Transverse colon (tissue), 4 donors: ENCODE measurements around the gene ITGA1. TPM values are rescaled to one million over a fixed set of nuclear protein-coding genes. Genes with fewer than 3 reads are reported as not detected.
A peak's percentile ranks its signal among the peaks of the same experiment; 100 is the strongest.

Source experiments
- DNase-seq: peaks from one replicate; pipeline ENCODE4 v3.0.0-alpha.2; 2019
- H3K27ac ChIP-seq, 4 donors: fragments of 200-600 bp; sonication (generic); 2 replicates each; pipeline ENCODE4 v1.5.1; 2016 to 2018; ENCODE audit warnings: inconsistent platforms in 4 of 4
- H3K27me3 ChIP-seq: fragments of 200-600 bp; sonication (generic); 2 replicates; pipeline ENCODE4 v1.5.1; 2017; ENCODE audit warnings: inconsistent platforms
- H3K36me3 ChIP-seq, 4 donors: fragments of 200-600 bp; sonication (generic); 2 replicates each; pipeline ENCODE4 v1.5.1; 2017 to 2019; ENCODE audit warnings: inconsistent platforms in 4 of 4
- H3K4me1 ChIP-seq, 4 donors: fragments of 200-600 bp; sonication (generic); 2 replicates each; pipeline ENCODE4 v1.5.1; 2017 to 2020; ENCODE audit warnings: inconsistent platforms in 4 of 4
- H3K4me3 ChIP-seq, 4 donors: fragments of 200-600 bp; sonication (generic); 1 replicate in 1 of 4; 2 replicates in 3 of 4; pipeline versions ENCODE4 v1.5.1 to v1.6.1; 2017 to 2019; ENCODE audit warnings: inconsistent platforms in 4 of 4
- H3K9me3 ChIP-seq, 2 donors: fragments of 200-600 bp; sonication (generic); 2 replicates each; pipeline ENCODE4 v1.5.1; 2017 to 2019; ENCODE audit warnings: inconsistent platforms in 2 of 2
- CTCF ChIP-seq, 5 experiments: fragments of 200-600 bp in 3 of 5; fragments of 450-650 bp in 2 of 5; sonication (generic) in 3 of 5; IDR thresholded peaks; 1 replicate in 2 of 5; 2 replicates in 3 of 5; pipeline ENCODE4 v1.5.1; 2016 to 2017; ENCODE audit warnings: antibody characterized with exemption in 5 of 5, inconsistent platforms in 3 of 5, mild to moderate bottlenecking in 2 of 5, moderate library complexity in 1 of 5
- EP300 ChIP-seq: sonication (generic); formaldehyde crosslinking; IDR thresholded peaks from one replicate; pipeline ENCODE4 v1.6.1; 2017; ENCODE audit warnings: antibody characterized with exemption, low read depth
- POLR2A ChIP-seq: fragments of 450-650 bp; IDR thresholded peaks from one replicate; pipeline ENCODE4 v1.6.1; 2016; ENCODE audit warnings: antibody characterized with exemption, mild to moderate bottlenecking, moderate library complexity
- POLR2AphosphoS5 ChIP-seq, 3 donors: sonication (generic); formaldehyde crosslinking; IDR thresholded peaks; one replicate each; pipeline ENCODE4 v1.6.1; 2016; ENCODE audit warnings: antibody characterized with exemption in 3 of 3
- WGBS, 2 donors: methylation state at CpG; one replicate each; pipeline ENCODE4 v1.1.5; 2018; ENCODE audit warnings: low coverage in 1 of 2; 5-methylcytosine and 5-hydroxymethylcytosine counted together
- in situ Hi-C, 4 donors: fragments of 200-750 bp; cut with MboI; loops; one replicate each; pipeline versions ENCODE4 v1.15.0 to v1.15.1; 2017; ENCODE audit warnings: low sequenced_read_pairs in 3 of 4, low pct_ligation_motif_present in 1 of 4, low pct_unique_long_range_greater_than_20kb in 1 of 4
- intact Hi-C: fragments of 100-400 bp; cut with DNase I; formaldehyde crosslinking; loops from one replicate; pipeline ENCODE4 v1.15.1; 2023; ENCODE audit warnings: low total_unique reads
- total RNA-seq, 4 donors: library from RNA; depleted of rRNA; stranded (reverse); fragments of >200 nt; gene quantifications; one replicate each; pipeline ENCODE4 v1.1.0, GENCODE V29; 2016

ITGA1 gene
- 10 to 100 TPM; 42.6 to 83.2 (median 48.0) TPM for total RNA-seq

DNA sequence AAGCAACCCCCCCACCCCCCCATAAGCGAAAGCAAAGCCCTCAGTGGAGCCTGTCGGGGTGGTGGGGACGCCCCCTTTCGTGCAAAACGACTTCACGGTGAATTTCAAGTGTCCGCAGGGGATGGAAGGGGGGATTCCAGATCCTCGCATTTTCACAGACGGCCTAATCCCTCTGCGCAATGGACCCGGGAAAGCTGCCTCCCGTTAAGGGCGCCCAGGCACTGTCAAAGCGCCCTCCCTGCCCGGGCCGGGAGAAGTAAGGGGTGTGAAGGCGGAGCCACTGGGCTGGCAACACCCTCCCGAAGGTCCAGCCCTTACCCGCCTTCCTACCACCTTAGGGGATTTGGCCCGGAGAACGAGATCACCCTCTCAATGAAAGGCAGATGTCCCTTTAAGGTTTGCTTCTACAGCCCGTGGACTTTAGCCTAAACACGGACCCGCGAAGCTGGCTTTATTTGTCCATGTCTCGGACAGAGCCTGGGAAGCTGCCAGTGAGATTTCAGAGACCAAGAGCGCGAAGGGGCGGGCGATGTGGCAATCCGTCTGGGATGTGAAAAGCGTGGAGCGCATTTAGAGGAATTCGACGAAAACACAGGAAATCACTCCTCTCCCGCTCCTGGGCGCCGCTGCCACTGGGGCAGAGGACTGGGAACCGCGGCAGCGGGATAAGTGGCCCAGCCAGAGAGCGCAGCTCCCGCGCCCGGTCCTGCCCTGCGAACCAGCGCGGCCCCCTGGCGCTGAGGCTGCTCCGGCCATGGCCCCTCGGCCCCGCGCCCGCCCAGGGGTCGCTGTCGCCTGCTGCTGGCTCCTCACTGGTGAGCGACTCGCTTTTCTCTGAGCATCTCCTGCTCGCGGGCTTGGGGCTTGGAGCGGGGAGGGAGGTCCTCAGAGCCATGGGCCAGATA is at the start of gene ITGA1, which contains the start of gene PELO:
Gene ITGA1 (plus strand): TSS at position 317 of the 905 bp plus-strand sequence. CDS start 438 bp downstream, at position 755.
Gene PELO (plus strand): TSS at position 317 of the 905 bp plus-strand sequence. CDS start 12,479 bp downstream, outside the sequence.
- Histone ChIP-seq H3K36me3 (no peaks in the 10 kb centered on the region), H3K27me3 (no peaks in the 10 kb centered on the region), H3K4me1 (peaks cover 0 to 34% (median 14%) of the 10 kb centered on the region in 4 donors), H3K4me3 (peak within 1 kb of the TSS; percentile 55 to 77 (median 70)), H3K9me3 (no peaks in the 10 kb centered on the region), H3K27ac (peak within 1 kb of the TSS; percentile 91 to 98 (median 95))
- TF ChIP-seq EP300: no peak
- peak; percentile 19 to 35 (median 21) for TF ChIP-seq CTCF (IDR thresholded peaks at IDR 0.05)
- TF ChIP-seq POLR2AphosphoS5 (IDR thresholded peaks at IDR 0.05): peak; percentile 54 to 63 (median 59)
- TF ChIP-seq POLR2A: peak; percentile 72
- WGBS, 2 donors: 1% methylated on average over 50 of the region's 61 CpGs; no CpG with 5 or more reads in 1 of the 2 donors
- intact Hi-C loops: loop anchor here (5.0 kb wide), 1 partner anchor 129 kb away; no protein-coding TSS in a partner anchor
- in situ Hi-C loops: loop anchor here (10.0 to 25.0 kb wide), 3 partner anchors 124 to 299 kb away; no protein-coding TSS in a partner anchor
- peak; percentile 78 for DNase-seq

GRCh38 chr5:52738095-52738506 is 49.6 kb upstream of the ITGA1 start:
- H3K4me1 ChIP-seq: peaks cover 0 to 1% (median 0%) of the 10 kb centered on the region in 4 donors
- no peak for DNase-seq
- TF ChIP-seq EP300 (no peak), POLR2A (no peak), POLR2AphosphoS5 (IDR thresholded peaks at IDR 0.05) (no peak), CTCF (IDR thresholded peaks at IDR 0.05) (no peak)
- H3K4me3 ChIP-seq: no peak overlapping the region
- H3K9me3 ChIP-seq: no peaks in the 10 kb centered on the region
- H3K36me3 ChIP-seq: no peaks in the 10 kb centered on the region
- intact Hi-C loops: no loop called here
- in situ Hi-C loops: no loop called here
- H3K27me3 ChIP-seq: no peaks in the 10 kb centered on the region
- no peak overlapping the region for H3K27ac ChIP-seq

GRCh38 chr5:52740007-52740406 is 47.7 kb upstream of the ITGA1 start:
- H3K27me3 ChIP-seq: no peaks in the 10 kb centered on the region
- no peak overlapping the region for H3K27ac ChIP-seq
- peaks cover 0 to 14% (median 0%) of the 10 kb centered on the region in 4 donors for H3K4me1 ChIP-seq
- 59 to 72% methylated on average over 2 of the region's 2 CpGs for WGBS, 2 donors
- in situ Hi-C loops: no loop called here
- no peaks in the 10 kb centered on the region for H3K36me3 ChIP-seq
- no peak overlapping the region for H3K4me3 ChIP-seq
- DNase-seq: no peak
- intact Hi-C loops: no loop called here
- TF ChIP-seq EP300 (no peak), POLR2AphosphoS5 (IDR thresholded peaks at IDR 0.05) (no peak), CTCF (IDR thresholded peaks at IDR 0.05) (no peak), POLR2A (no peak)
- no peaks in the 10 kb centered on the region for H3K9me3 ChIP-seq

- no peak for TF ChIP-seq POLR2A
- TF ChIP-seq POLR2AphosphoS5 (IDR thresholded peaks at IDR 0.05): no peak
- no peak for TF ChIP-seq CTCF (IDR thresholded peaks at IDR 0.05)
- TF ChIP-seq EP300: no peak
- intact Hi-C loops: no loop called here
- Histone ChIP-seq H3K27me3 (no peaks in the 10 kb centered on the region), H3K4me1 (peaks cover 0 to 14% (median 0%) of the 10 kb centered on the region in 4 donors), H3K4me3 (no peak overlapping the region), H3K27ac (peak overlapping the region; percentile 9 to 49 (median 14)), H3K9me3 (no peaks in the 10 kb centered on the region), H3K36me3 (no peaks in the 10 kb centered on the region)
- DNase-seq: no peak
- 69 to 73% methylated on average over 2 of the region's 2 CpGs for WGBS, 2 donors
- in situ Hi-C loops: no loop called here
Observed at GRCh38 chr5:52743012-52743411, 44.7 kb upstream of the ITGA1 start.
